HEK293T (cell line): ENCODE results near the gene MACC1.

Source experiments
- ARNT ChIP-seq: fragments of 450-650 bp; IDR thresholded peaks from 2 replicates; pipeline ENCODE4 v1.6.1; 2017; ENCODE audit warnings: mild to moderate bottlenecking
- BHLHE40 ChIP-seq: fragments of 450-650 bp; IDR thresholded peaks from 2 replicates; pipeline ENCODE4 v1.6.1; 2016; ENCODE audit warnings: mild to moderate bottlenecking, moderate library complexity, borderline replicate concordance
- CTBP1 ChIP-seq: fragments of 450-650 bp; IDR thresholded peaks from 2 replicates; pipeline ENCODE4 v1.6.1; 2016; ENCODE audit warnings: borderline replicate concordance
- ELF4 ChIP-seq: fragments of 450-650 bp; IDR thresholded peaks from 2 replicates; pipeline ENCODE4 v1.6.1; 2017; ENCODE audit warnings: antibody characterized with exemption
- FOXK2 ChIP-seq: fragments of 450-650 bp; IDR thresholded peaks from 2 replicates; pipeline ENCODE4 v1.6.1; 2016; ENCODE audit warnings: mild to moderate bottlenecking
- FOXM1 ChIP-seq: fragments of 450-650 bp; IDR thresholded peaks from 2 replicates; pipeline ENCODE4 v1.6.1; 2017; ENCODE audit warnings: mild to moderate bottlenecking, borderline replicate concordance
- HDGF ChIP-seq: fragments of 450-650 bp; IDR thresholded peaks from 2 replicates; pipeline ENCODE4 v1.6.1; 2017; ENCODE audit warnings: antibody characterized with exemption, borderline replicate concordance
- L3MBTL2 ChIP-seq: fragments of 450-650 bp; conservative IDR thresholded peaks from 2 replicates; pipeline ENCODE4 v1.6.1; 2016; ENCODE audit warnings: mild to moderate bottlenecking
- LEF1 ChIP-seq: fragments of 450-650 bp; IDR thresholded peaks from 2 replicates; pipeline ENCODE4 v1.6.1; 2017; ENCODE audit warnings: mild to moderate bottlenecking, borderline replicate concordance
- NFRKB ChIP-seq: fragments of 450-650 bp; IDR thresholded peaks from 2 replicates; pipeline ENCODE4 v1.6.1; 2016; ENCODE audit warnings: mild to moderate bottlenecking, moderate library complexity
- SP1 ChIP-seq: fragments of 450-650 bp; IDR thresholded peaks from 2 replicates; pipeline ENCODE4 v1.6.1; 2017
- TARDBP ChIP-seq: fragments of 450-650 bp; IDR thresholded peaks from 2 replicates; pipeline ENCODE4 v1.6.1; 2016
- ZNF384 ChIP-seq: fragments of 450-650 bp; IDR thresholded peaks from 2 replicates; pipeline ENCODE4 v1.6.1; 2016

DNA sequence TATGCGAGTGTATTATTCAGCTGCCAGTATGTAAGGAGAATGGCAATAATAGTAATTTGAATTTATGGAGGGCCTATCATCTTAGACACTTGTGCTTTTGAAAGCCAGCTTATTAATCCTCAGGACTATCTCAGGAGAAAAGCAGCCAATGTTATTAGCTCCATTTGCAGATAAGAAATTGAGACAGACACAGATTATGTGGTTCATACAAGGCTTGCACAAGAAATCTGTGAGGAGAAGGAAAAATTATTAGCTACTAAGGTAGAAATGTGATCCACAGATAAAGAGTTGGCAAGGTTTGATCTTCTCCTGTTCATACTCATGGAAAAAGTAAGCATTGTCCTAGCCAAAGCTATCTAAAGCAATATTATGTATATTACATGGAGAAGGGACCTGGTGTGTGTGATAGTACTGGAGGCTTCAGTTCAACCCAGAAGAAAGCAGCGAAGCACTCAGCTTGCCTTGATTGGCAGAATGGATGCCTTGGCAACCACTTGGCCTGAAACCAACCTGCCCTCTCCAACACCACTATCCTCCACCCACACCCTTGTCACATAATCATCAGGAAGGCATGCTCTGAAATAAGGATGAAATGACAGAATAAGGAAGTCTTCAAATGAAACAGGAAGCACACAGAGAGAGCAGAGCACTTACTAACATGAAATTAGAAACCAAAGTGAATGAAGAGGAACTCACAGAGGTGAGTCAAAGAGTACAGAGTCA lies 18.0 kb downstream of the MACC1 start:
- no peak for TF ChIP-seq FOXK2
- TF ChIP-seq SP1: no peak
- TF ChIP-seq FOXM1: no peak
- no peak for TF ChIP-seq BHLHE40
- no peak for TF ChIP-seq TARDBP
- no peak for TF ChIP-seq ELF4
- no peak for TF ChIP-seq CTBP1
- TF ChIP-seq ARNT: no peak
- TF ChIP-seq L3MBTL2: no peak
- no peak for TF ChIP-seq LEF1
- TF ChIP-seq HDGF: no peak
- no peak for TF ChIP-seq NFRKB
- TF ChIP-seq ZNF384: no peak
